RKO (cell line): Measurements from ENCODE around the gene OXCT1.
"Not testable (repeated sequence)": the region's sequence is repeated elsewhere in the genome, so short reads cannot be mapped to it uniquely, and the experiment has no call there.

Experiments used
- DNase-seq: peaks from one replicate; pipeline ENCODE4 v3.0.0-alpha.2; 2016; ENCODE audit warnings: low spot score

Gene OXCT1

DNA sequence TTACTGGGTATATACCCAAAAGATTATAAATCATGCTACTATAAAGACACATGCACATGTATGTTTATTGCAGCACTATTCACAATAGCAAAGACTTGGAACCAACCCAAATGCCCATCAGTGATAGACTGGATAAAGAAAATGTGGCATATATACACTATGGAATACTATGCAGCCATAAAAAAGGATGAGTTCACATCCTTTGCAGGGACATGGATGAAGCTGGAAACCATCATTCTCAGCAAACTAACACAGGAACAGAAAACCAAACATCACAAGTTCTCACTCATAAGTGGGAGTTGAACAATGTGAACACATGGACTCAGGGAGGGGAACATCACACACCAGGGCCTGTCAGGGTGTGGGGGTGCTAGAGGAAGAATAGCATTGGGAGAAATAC lies 155.8 kb downstream of the OXCT1 start:
- DNase-seq: not testable (repeated sequence)

DNA sequence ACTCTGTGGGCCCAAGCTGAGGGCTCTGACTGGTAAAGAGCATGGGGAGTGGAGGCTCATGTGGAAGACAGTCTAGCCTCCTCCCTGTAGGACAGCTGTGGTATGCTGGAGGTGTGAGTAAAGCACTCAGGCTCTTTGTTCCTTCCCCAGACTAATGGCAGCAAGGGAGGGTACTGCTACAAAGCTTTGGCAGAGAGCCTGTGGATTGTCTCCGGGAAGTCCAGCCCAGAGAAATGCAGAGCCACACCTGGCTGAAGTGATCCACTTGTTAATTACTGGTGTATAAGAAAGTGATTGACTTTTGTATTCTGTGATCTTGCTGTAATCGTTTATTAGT lies 161.7 kb downstream of the OXCT1 start:
- no peak for DNase-seq

DNA sequence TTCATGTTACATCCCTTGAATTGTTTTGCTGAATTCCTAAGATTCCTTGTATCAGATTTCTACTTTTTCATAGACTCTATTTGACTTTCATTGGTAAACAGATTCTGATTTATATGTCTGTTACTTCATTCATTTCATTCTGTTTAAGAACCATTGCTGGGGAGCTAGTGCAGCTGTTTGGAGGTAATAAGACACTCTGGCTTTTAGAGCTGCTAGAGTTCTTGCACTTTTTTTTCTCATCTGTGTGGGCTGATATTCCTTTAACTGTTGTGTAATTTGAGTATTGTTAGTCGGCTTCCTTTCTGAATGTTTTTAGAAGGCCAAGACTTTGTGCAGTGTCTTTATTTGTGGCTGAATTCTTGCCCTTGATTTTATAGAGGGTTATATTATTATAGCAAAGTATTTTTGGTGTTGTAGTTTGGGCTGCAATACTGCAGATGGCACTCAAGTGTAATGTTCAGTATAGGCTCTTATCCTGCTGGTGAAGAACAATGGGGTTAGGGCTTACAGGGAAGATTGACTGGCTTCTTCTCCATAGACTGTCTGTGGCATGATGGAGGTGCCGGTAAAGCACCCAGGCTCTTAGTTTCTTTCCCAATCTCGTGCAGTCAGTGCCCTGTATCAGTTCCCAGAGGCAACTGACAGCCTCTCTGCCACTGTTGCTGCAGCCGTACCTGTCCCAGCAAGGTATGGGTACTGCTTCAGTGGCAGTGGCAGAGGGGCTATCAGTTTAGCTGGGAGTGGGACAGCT lies 162.2 kb downstream of the OXCT1 start:
- peak; percentile 73 for DNase-seq

DNA sequence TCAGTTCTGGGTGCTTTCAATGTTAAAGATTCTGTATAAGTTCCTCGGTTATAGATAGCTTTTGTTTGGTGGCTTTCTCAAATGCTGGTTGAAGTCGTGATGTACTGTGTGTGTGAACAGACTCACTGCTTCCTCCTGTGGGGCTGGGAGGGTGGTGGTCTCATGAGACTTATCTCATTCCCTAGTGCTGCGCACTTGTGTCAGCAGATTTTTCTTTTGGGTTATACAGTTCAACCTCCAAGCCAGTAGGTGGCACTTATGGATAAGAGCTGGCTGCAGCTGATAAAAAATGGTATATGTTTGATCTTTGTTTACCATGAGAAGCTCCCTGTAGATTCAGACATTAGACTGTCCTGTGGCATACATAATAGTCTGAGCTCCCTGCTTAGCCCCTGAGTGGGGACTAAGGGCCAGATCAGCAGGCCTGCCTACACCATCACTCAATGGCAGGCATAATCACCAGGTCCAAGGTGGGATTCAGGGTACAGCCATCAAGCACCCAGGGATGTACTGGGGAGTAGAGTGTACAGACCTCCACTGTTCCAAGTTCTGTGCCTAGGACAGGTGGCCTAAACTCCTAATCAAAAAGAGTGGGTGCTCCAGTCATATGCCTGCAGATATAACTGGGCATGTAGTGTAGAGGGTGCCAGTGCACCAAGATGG lies 174.2 kb downstream of the OXCT1 start:
- peak; percentile 46 for DNase-seq

DNA sequence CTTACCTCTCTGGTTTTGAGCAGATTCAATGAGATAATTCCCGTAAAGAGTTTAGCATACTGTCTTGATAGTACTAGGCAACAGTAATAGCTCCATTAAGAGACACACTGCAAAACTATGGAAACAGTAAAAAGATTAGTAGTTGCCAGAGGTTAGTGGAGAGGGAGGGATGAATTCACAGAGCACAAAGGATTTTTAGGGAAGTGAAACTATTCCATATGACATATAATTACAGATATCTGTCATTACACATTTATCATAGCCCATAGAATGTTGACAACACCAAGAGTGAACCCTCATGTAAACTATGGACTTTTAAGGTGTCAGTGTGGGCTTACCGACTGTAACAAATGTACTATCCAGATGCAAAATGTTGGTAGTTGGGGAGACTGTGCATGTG lies 183.5 kb downstream of the OXCT1 start:
- no peak for DNase-seq

DNA sequence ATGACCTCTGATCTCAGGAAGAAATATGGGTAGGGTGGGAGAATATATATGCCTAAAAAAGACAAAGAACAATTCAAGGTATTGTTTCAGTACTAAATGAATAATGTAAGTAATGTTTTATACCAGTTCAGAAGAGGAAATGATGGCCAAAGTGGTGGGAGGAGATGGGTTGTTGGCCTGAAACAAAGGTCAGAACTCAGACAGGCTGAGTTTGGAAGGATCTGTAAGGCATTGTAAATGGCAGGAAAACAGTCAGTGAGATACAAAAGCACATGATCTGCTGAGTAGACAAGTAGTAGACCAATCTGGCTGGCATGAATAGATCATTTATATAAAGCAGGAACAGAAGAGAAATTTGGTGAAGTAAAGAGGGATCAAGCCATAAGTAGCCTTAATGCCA lies 184.0 kb downstream of the OXCT1 start:
- no peak for DNase-seq

DNA sequence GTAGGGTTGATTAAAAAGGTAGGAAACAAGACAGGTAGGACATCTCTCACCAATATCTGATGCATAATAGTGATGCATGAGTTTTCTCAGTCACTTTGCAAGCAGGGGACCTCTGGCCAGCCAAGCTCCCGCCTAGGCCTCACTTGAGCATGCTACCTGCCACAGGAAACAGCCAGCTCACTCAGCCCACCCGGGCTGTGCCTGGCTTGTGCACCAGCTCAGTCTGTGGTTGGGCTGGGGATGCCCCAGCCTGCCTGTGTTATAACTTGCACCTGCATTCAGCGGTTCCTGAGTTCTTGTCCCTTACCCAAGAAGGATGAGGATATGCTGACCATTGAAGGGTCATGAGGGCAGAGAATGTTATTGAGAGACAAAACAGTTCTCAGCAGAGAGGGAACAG lies 187.0 kb downstream of the OXCT1 start:
- DNase-seq: no peak

DNA sequence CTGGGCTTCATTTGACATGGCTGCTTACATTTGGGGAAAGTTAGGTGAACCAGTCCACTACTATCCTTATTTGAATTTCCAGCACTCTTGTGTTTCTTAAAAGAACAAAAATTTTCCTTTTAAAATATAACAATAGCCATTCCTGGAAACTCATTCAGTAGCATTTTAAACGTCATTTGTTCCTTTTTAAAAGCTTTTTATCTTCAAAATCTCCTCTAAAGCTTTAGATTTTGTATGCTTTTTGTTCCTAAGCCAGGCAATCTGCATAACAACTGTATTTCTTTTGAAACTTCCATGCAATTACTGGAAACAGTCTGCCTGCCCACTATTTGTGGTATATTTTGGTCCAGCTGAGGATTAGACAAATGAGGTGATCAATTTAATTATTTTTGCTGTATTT lies 187.6 kb downstream of the OXCT1 start:
- no peak for DNase-seq

DNA sequence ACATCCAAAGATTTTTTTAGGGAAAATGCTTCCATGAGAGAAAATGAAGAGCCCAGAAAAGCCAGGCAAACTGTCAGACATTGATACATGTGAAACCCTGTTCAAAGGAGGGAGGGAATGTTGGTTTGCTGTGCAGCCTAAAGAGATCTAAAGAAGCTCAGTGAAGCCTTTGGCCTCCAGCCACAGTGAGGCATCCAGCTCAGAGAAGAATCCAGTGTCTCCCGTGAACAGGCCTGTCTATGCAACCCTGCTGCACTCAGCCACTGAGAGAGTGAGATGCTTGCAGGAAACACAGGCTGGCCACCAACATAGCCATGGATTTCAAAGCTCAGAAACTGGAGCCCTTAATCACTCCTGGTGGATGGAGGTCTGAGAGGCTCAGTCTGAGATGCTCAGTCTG lies 188.4 kb downstream of the OXCT1 start:
- no peak for DNase-seq
